SK-N-SH (cell line): ENCODE measurements around the gene PDCD11.

ENCODE experiments used
- EZH2phosphoT487 ChIP-seq: fragments of 200-600 bp; sonication (generic); IDR thresholded peaks from 2 replicates; pipeline ENCODE4 v1.6.1; 2017; ENCODE audit warnings: low read depth, mixed run types, mild to moderate bottlenecking, antibody characterized with exemption, moderate library complexity, borderline replicate concordance
- NRF1 ChIP-seq: IDR thresholded peaks from 2 replicates; pipeline ENCODE4 v1.6.1; 2012; ENCODE audit warnings: low read depth, mild to moderate bottlenecking, low read length
- YY1 ChIP-seq: IDR thresholded peaks from 2 replicates; pipeline ENCODE4 v1.4.0; 2012; ENCODE audit warnings: low read depth, mild to moderate bottlenecking
- TF ChIP-seq, protein P1 (sequence below): fragments of 200-600 bp; sonication (generic); IDR thresholded peaks from 2 replicates; pipeline ENCODE4 v1.6.1; 2017; ENCODE audit warnings: antibody characterized with exemption, mild to moderate bottlenecking, moderate library complexity
- TF ChIP-seq, protein P2 (sequence below): IDR thresholded peaks from 2 replicates; pipeline ENCODE4 v1.4.0; 2012; ENCODE audit warnings: low read depth, borderline replicate concordance
- TF ChIP-seq, protein P3 (sequence below): fragments of 150-350 bp; IDR thresholded peaks from 2 replicates; pipeline ENCODE4 v1.6.1; 2017; ENCODE audit warnings: antibody characterized with exemption, low read length, low read depth, borderline replicate concordance

DNA sequence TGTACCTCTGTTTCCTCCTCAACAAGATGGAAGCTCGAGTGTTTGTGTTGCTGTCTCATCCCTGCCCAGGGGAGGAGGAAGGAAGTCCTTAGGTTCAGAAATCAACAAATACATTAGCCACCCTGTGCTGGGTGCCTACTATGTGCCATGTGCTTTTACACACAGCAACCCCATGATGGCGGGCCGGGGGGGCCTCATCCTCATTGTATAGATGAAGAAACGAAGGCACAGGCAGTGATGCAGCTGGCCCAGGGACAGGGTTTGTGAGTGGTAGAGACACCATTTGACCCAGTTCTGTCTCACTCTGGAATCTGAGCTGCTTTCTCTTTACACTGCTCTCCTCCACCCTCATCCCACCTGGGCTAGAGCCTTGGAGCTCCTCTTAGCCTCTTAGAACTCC lies 57.6 kb downstream of the PDCD11 start:
- TF ChIP-seq, protein P1, sequence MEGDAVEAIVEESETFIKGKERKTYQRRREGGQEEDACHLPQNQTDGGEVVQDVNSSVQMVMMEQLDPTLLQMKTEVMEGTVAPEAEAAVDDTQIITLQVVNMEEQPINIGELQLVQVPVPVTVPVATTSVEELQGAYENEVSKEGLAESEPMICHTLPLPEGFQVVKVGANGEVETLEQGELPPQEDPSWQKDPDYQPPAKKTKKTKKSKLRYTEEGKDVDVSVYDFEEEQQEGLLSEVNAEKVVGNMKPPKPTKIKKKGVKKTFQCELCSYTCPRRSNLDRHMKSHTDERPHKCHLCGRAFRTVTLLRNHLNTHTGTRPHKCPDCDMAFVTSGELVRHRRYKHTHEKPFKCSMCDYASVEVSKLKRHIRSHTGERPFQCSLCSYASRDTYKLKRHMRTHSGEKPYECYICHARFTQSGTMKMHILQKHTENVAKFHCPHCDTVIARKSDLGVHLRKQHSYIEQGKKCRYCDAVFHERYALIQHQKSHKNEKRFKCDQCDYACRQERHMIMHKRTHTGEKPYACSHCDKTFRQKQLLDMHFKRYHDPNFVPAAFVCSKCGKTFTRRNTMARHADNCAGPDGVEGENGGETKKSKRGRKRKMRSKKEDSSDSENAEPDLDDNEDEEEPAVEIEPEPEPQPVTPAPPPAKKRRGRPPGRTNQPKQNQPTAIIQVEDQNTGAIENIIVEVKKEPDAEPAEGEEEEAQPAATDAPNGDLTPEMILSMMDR = no peak
- TF ChIP-seq YY1 = no peak
- TF ChIP-seq, protein P2, sequence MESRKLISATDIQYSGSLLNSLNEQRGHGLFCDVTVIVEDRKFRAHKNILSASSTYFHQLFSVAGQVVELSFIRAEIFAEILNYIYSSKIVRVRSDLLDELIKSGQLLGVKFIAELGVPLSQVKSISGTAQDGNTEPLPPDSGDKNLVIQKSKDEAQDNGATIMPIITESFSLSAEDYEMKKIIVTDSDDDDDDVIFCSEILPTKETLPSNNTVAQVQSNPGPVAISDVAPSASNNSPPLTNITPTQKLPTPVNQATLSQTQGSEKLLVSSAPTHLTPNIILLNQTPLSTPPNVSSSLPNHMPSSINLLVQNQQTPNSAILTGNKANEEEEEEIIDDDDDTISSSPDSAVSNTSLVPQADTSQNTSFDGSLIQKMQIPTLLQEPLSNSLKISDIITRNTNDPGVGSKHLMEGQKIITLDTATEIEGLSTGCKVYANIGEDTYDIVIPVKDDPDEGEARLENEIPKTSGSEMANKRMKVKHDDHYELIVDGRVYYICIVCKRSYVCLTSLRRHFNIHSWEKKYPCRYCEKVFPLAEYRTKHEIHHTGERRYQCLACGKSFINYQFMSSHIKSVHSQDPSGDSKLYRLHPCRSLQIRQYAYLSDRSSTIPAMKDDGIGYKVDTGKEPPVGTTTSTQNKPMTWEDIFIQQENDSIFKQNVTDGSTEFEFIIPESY = no peak
- no peak for TF ChIP-seq EZH2phosphoT487
- no peak for TF ChIP-seq NRF1
- TF ChIP-seq, protein P3, sequence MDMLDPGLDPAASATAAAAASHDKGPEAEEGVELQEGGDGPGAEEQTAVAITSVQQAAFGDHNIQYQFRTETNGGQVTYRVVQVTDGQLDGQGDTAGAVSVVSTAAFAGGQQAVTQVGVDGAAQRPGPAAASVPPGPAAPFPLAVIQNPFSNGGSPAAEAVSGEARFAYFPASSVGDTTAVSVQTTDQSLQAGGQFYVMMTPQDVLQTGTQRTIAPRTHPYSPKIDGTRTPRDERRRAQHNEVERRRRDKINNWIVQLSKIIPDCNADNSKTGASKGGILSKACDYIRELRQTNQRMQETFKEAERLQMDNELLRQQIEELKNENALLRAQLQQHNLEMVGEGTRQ = no peak
